ENCODE measurements around the gene SIAH2. TPM values are rescaled to one million over a fixed set of nuclear protein-coding genes. Genes with fewer than 3 reads are reported as not detected.

Gene SIAH2
- total RNA-seq, 1 donor from 2014 or later: 46.4 TPM

Other genes with a start within 250 kb of the SIAH2 start
- 68.2 and 80.6 TPM in 2 replicates for gene SERP1, start 216.7 kb downstream of the SIAH2 start, total RNA-seq
- gene EIF2A, start 216.4 kb downstream of the SIAH2 start, total RNA-seq: 124 and 179 TPM in 2 replicates
- gene SELENOT, start 159.8 kb downstream of the SIAH2 start, total RNA-seq: 110 and 163 TPM in 2 replicates
- gene ERICH6, start 59.2 kb downstream of the SIAH2 start, total RNA-seq: not detected in 2 replicates
- gene MINDY4B, start 142.3 kb upstream of the SIAH2 start, total RNA-seq: not detected in 2 replicates
- not detected in 2 replicates for gene CLRN1, start 209.6 kb upstream of the SIAH2 start, total RNA-seq

All from myocyte (in vitro differentiated cells).